ENCODE data around the gene ZNF367.
"Not testable (repeated sequence)": the region's sequence is repeated elsewhere in the genome, so short reads cannot be mapped to it uniquely, and the experiment has no call there.

DNA sequence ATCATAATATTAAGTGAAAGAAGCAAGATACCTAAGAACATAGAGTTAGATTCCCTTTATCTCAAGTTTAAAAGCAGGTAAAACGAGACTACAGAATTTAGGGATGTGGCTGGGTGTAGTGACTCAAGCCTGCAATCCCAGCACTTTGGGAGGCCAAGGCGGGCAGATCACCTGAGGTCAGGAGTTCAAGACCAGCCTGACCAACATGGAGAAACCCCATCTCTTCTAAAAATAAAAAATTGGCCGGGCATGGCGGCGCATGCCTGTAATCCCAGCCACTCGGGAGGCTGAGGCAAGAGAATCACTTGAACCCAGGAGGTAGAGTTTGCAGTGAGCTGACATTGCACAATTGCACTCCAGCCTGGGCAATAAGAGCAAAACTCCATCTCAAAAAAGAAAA lies 56.1 kb downstream of the ZNF367 start:
- TF ChIP-seq POLR2AphosphoS5, GABPA (IDR thresholded peaks at IDR 0.05; ENCODE audit: low read depth): not testable (repeated sequence)
- TF ChIP-seq, protein P1, sequence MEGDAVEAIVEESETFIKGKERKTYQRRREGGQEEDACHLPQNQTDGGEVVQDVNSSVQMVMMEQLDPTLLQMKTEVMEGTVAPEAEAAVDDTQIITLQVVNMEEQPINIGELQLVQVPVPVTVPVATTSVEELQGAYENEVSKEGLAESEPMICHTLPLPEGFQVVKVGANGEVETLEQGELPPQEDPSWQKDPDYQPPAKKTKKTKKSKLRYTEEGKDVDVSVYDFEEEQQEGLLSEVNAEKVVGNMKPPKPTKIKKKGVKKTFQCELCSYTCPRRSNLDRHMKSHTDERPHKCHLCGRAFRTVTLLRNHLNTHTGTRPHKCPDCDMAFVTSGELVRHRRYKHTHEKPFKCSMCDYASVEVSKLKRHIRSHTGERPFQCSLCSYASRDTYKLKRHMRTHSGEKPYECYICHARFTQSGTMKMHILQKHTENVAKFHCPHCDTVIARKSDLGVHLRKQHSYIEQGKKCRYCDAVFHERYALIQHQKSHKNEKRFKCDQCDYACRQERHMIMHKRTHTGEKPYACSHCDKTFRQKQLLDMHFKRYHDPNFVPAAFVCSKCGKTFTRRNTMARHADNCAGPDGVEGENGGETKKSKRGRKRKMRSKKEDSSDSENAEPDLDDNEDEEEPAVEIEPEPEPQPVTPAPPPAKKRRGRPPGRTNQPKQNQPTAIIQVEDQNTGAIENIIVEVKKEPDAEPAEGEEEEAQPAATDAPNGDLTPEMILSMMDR (IDR thresholded peaks at IDR 0.05; ENCODE audit: insufficient read depth, low read length) = not testable (repeated sequence)

All from HL-60 (cell line).